ENCODE measurements around the gene NCAPH2. TPM values are rescaled to one million over a fixed set of nuclear protein-coding genes. Genes with fewer than 3 reads are reported as not detected.

NCAPH2 gene
- total and polyA plus RNA-seq, 2 of the 13 experiments (the other 11 are each of a cell fraction or from before 2014, with no cell fraction given), result 28.1 to 64.4 TPM

- TF ChIP-seq REPIN1 (CRISPR knock-in tag; IDR thresholded peaks at IDR 0.05; ENCODE audit: borderline replicate concordance, low read depth), result 0 out of 2 replicates have a peak, but pooled peaks have one; percentile 52
- no peak; the same call in 1 of the 2 replicates for TF ChIP-seq TFDP2 (CRISPR knock-in tag; IDR thresholded peaks at IDR 0.05)
- TF ChIP-seq ZNF572 (CRISPR knock-in tag; IDR thresholded peaks at IDR 0.05), result 0 out of 2 replicates have a peak, but pooled peaks have one; percentile 20
- TF ChIP-seq TERF1 (CRISPR knock-in tag; IDR thresholded peaks at IDR 0.05), result 0 out of 2 replicates have a peak, but pooled peaks have one; percentile 76
- TF ChIP-seq ZNF816 (CRISPR knock-in tag; IDR thresholded peaks at IDR 0.05; ENCODE audit: borderline replicate concordance), result peak; percentile 60; the same call in 1 of the 2 replicates
- TF ChIP-seq AKAP8 (CRISPR knock-in tag; IDR thresholded peaks at IDR 0.05), result no peak; the same call in 1 of the 2 replicates
- TF ChIP-seq CEBPZ (IDR thresholded peaks at IDR 0.05; ENCODE audit: low read length), result no peak
- TF ChIP-seq ZNF510 (CRISPR knock-in tag; IDR thresholded peaks at IDR 0.05; ENCODE audit: low read depth), result peak; percentile 61
- TF ChIP-seq KLF11 (CRISPR knock-in tag; IDR thresholded peaks at IDR 0.05), result no peak
- no peak for TF ChIP-seq MATR3 (CRISPR knock-in tag; IDR thresholded peaks at IDR 0.05)
- no peak for TF ChIP-seq GATAD2A (CRISPR knock-in tag; IDR thresholded peaks at IDR 0.05)
- TF ChIP-seq PBX2 (CRISPR knock-in tag; IDR thresholded peaks at IDR 0.05), result no peak
- TF ChIP-seq ZNF235 (CRISPR knock-in tag; IDR thresholded peaks at IDR 0.05; ENCODE audit: borderline replicate concordance), result 0 out of 2 replicates have a peak, but pooled peaks have one; percentile 22
- TF ChIP-seq RARG (CRISPR knock-in tag; IDR thresholded peaks at IDR 0.05; ENCODE audit: low read depth), result peak; percentile 88; the same call in 1 of the 2 replicates
- no peak for TF ChIP-seq SOX13 (IDR thresholded peaks at IDR 0.05)
- TF ChIP-seq SOX13 (CRISPR knock-in tag; conservative IDR thresholded peaks at IDR 0.05 in 1 of 2, IDR thresholded peaks at IDR 0.05 in 1 of 2), result no peak
- TF ChIP-seq PLSCR1 (CRISPR knock-in tag; IDR thresholded peaks at IDR 0.05; ENCODE audit: borderline replicate concordance), result 0 out of 2 replicates have a peak, but pooled peaks have one; percentile 66
These were observed 18.2 kb downstream of the NCAPH2 start (continued) for GRCh38 chr22:50526108-50526833.

Measured in HepG2 (cell line).